Mucosa of gallbladder (tissue), 1 donor: ENCODE results near the gene LRRTM4. TPM values are rescaled to one million over a fixed set of nuclear protein-coding genes. Genes with fewer than 3 reads are reported as not detected.
"Not testable (repeated sequence)": the region's sequence is repeated elsewhere in the genome, so short reads cannot be mapped to it uniquely, and the experiment has no call there.

Source experiments
- DNase-seq: peaks from one replicate; pipeline ENCODE4 v3.0.0-alpha.2; 2020; ENCODE audit warnings: low spot score
- total RNA-seq: library from RNA; stranded (reverse); gene quantifications from one replicate; pipeline ENCODE4 v1.2.1, GENCODE V29; 2021
- donor health status: DM: no; HTN: no; CAD: no.

Gene LRRTM4
- total RNA-seq, 1 donor from 2014 or later = 0.23 TPM

GRCh38 chr2:76866464-76866863 is 655.7 kb downstream of the LRRTM4 start:
- DNase-seq = no peak

GRCh38 chr2:76862901-76863300 is 659.3 kb downstream of the LRRTM4 start:
- DNase-seq = no peak

- DNase-seq = no peak
These were observed 660.5 kb downstream of the LRRTM4 start for GRCh38 chr2:76861708-76862107.

- DNase-seq = no peak
These were observed 671.2 kb downstream of the LRRTM4 start for GRCh38 chr2:76851000-76851399.

- no peak for DNase-seq
These were observed 673.1 kb downstream of the LRRTM4 start for GRCh38 chr2:76849086-76849485.

- no peak for DNase-seq
These were observed 682.4 kb downstream of the LRRTM4 start for GRCh38 chr2:76839826-76840225.

GRCh38 chr2:76829374-76830234 is 692.6 kb downstream of the LRRTM4 start:
- DNase-seq = no peak

GRCh38 chr2:76826691-76827090 is 695.5 kb downstream of the LRRTM4 start:
- no peak for DNase-seq

GRCh38 chr2:76825140-76825970 is 696.8 kb downstream of the LRRTM4 start:
- DNase-seq = no peak

- no peak for DNase-seq
These were observed 700.4 kb downstream of the LRRTM4 start for GRCh38 chr2:76821731-76822130.

GRCh38 chr2:76813084-76813483 is 709.1 kb downstream of the LRRTM4 start:
- DNase-seq = no peak

GRCh38 chr2:76812156-76812555 is 710.0 kb downstream of the LRRTM4 start:
- no peak for DNase-seq

- no peak for DNase-seq
These were observed 713.0 kb downstream of the LRRTM4 start for GRCh38 chr2:76809136-76809535.

GRCh38 chr2:76808732-76809131 is 713.4 kb downstream of the LRRTM4 start:
- DNase-seq = no peak

GRCh38 chr2:76793647-76794334 is 728.4 kb downstream of the LRRTM4 start:
- no peak for DNase-seq

- DNase-seq = not testable (repeated sequence)
These were observed 740.9 kb downstream of the LRRTM4 start for GRCh38 chr2:76781313-76781712.

GRCh38 chr2:76763276-76763675 is 758.9 kb downstream of the LRRTM4 start:
- no peak for DNase-seq

GRCh38 chr2:76760367-76760704 is 761.8 kb downstream of the LRRTM4 start:
- DNase-seq = no peak

GRCh38 chr2:76759634-76760366 is 762.4 kb downstream of the LRRTM4 start:
- no peak for DNase-seq

GRCh38 chr2:76752506-76752905 is 769.7 kb downstream of the LRRTM4 start:
- no peak for DNase-seq

GRCh38 chr2:76749858-76750257 is 772.3 kb downstream of the LRRTM4 start:
- DNase-seq = no peak
